HL-60 (cell line): ENCODE measurements around the gene CMIP.

Experiments used
- POLR2AphosphoS5 ChIP-seq: IDR thresholded peaks from 2 replicates; pipeline ENCODE4 v1.6.1; 2012; ENCODE audit warnings: low read depth
- SPI1 ChIP-seq: IDR thresholded peaks from 2 replicates; pipeline ENCODE4 v1.6.1; 2012; ENCODE audit warnings: low read depth, mild to moderate bottlenecking, borderline replicate concordance
- TF ChIP-seq, protein P1 (sequence below): IDR thresholded peaks from one replicate; pipeline ENCODE4 v1.5.1; 2011; ENCODE audit warnings: low read length, control low read depth, inconsistent platforms; ENCODE audit not compliant: insufficient read depth
- TF ChIP-seq, protein P2 (sequence below): IDR thresholded peaks from 2 replicates; pipeline ENCODE4 v1.6.1; 2012; ENCODE audit warnings: low read depth; ENCODE audit not compliant: insufficient replicate concordance

DNA sequence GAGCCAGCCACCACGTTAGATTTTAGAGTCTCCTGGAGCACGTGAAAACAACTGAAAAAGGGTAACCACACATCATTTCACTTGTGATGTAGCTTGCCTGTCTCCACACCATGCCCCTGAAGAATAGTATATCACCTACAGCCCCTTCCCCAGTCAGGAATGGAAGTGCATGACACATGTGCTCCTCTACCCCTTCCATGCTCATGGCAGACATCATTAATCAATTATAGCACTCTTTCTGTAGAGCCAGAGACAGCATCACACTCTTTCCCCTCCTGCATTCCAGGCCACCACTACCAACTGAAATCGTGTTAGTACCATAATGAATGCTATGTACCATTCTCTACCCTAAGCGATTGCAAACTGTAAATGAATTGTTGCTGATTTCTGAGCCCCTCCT lies 221.0 kb downstream of the CMIP start:
- TF ChIP-seq POLR2AphosphoS5 (no peak), SPI1 (no peak)
- TF ChIP-seq, protein P1, sequence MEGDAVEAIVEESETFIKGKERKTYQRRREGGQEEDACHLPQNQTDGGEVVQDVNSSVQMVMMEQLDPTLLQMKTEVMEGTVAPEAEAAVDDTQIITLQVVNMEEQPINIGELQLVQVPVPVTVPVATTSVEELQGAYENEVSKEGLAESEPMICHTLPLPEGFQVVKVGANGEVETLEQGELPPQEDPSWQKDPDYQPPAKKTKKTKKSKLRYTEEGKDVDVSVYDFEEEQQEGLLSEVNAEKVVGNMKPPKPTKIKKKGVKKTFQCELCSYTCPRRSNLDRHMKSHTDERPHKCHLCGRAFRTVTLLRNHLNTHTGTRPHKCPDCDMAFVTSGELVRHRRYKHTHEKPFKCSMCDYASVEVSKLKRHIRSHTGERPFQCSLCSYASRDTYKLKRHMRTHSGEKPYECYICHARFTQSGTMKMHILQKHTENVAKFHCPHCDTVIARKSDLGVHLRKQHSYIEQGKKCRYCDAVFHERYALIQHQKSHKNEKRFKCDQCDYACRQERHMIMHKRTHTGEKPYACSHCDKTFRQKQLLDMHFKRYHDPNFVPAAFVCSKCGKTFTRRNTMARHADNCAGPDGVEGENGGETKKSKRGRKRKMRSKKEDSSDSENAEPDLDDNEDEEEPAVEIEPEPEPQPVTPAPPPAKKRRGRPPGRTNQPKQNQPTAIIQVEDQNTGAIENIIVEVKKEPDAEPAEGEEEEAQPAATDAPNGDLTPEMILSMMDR: no peak
- TF ChIP-seq, protein P2, sequence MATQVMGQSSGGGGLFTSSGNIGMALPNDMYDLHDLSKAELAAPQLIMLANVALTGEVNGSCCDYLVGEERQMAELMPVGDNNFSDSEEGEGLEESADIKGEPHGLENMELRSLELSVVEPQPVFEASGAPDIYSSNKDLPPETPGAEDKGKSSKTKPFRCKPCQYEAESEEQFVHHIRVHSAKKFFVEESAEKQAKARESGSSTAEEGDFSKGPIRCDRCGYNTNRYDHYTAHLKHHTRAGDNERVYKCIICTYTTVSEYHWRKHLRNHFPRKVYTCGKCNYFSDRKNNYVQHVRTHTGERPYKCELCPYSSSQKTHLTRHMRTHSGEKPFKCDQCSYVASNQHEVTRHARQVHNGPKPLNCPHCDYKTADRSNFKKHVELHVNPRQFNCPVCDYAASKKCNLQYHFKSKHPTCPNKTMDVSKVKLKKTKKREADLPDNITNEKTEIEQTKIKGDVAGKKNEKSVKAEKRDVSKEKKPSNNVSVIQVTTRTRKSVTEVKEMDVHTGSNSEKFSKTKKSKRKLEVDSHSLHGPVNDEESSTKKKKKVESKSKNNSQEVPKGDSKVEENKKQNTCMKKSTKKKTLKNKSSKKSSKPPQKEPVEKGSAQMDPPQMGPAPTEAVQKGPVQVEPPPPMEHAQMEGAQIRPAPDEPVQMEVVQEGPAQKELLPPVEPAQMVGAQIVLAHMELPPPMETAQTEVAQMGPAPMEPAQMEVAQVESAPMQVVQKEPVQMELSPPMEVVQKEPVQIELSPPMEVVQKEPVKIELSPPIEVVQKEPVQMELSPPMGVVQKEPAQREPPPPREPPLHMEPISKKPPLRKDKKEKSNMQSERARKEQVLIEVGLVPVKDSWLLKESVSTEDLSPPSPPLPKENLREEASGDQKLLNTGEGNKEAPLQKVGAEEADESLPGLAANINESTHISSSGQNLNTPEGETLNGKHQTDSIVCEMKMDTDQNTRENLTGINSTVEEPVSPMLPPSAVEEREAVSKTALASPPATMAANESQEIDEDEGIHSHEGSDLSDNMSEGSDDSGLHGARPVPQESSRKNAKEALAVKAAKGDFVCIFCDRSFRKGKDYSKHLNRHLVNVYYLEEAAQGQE: no peak
